ENCODE results near the gene STX8. TPM values are rescaled to one million over a fixed set of nuclear protein-coding genes. Genes with fewer than 3 reads are reported as not detected.

Gene STX8
- total RNA-seq, 1 donor from 2014 or later: 28.6 TPM

DNA sequence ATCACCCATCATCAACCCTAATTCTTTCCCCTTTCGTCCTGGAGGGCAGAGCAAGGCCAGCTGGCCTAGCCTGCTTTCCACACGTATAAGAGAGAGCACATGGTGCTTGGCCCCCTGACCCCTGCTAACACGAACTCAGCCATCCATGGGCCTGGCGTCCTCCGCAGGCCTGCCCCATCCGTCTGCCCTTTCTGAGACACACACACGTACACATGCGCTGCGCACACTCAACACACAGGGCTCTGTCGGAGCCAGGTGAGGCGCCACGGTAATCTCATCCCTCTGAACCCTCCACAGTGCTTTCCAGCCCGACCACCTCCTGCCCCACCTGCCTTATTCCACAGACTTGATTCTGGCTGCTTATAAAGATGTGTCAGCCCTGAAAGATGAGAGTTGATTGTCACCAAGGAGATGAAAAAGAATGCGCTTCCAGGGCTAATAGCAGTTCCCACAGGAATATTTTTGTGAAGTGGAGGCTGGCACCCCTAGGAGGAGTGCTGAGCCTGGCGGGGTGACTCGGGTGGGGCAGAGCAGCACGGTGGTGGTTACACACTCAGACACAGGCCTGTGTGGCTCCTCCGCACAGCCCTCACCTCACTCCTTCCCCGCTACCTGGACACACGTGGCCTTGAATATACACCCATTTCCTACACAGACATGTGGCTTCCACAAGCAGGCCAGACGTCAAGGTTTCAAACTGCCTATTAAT, 326.2 kb downstream of the STX8 start:
- DNase-seq (ENCODE audit: low spot score) (no peak), ATAC-seq (no peak)

- ATAC-seq: no peak
- no peak for DNase-seq (ENCODE audit: low spot score)
Observed at GRCh38 chr17:9247401-9247938, 328.1 kb downstream of the STX8 start.

DNA sequence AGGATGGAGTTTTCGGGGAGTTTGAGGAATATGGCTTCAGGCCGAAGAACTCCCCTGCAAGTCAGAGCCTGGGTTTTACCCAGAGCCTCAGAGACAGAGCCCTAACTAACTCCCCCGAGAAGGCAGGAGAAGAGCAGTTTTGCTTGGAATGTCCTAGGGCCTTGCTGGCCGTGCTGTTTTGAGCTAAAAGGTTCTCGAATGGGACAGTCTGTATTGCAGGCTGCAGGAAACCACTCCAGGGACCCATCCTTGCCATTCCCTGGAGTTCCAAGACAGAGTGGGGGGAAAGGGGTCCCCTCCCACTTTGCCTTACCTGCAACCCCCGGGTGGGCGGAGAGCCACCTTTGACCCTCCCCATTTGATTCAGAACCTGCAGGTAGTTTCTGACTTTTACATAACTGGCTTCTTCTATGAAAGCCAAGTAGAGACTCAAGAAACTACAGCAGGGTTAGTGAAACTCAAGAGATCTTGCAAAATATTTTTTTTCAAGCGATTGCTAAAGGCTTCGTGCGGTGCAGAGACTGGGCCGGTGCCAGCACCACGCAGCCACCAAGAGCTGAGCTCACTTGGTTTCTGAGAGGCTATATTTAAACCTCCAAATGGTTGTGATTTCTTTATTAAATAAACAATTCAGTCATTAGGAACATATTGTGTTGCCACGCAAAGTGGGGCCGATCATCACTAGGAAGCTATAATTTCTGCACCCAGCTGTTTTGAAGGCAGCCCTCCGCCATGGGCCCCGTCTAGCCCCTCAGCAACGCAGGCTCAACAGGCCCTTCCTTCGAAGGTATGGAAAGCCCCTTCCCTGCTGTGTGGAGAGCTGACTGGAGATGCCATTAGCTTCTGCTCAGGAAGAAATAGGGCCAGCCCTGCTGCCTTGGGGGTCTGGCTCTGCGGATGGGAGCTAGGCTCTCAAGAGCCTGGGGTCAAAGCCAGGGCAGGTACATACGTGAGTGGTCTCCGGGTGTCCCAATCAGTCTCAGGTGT, 331.3 kb downstream of the STX8 start:
- DNase-seq (ENCODE audit: low spot score): no peak
- ATAC-seq: no peak

- no peak for DNase-seq (ENCODE audit: low spot score)
- no peak for ATAC-seq
Observed at GRCh38 chr17:9242983-9243382, 332.6 kb downstream of the STX8 start.

DNA sequence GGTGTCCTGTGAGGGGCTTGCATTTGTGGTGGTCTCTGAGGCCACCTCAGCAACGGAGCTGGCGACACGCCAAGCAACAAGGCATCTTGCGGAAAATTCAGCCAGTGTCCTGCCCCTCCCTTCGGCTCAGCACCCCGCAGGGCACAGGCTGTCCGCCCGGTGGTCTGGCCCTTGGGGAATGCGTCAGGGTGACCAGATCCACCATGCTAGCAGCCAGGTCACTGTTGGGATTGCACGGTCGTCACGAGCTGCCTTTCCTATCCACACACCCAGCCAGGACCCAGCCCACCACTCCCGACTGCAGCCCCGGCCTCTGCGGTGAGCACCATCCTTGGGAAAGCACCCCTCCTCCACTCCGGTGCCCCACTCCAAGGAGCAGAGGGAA, 333.1 kb downstream of the STX8 start:
- ATAC-seq (no peak), DNase-seq (ENCODE audit: low spot score) (no peak)

GRCh38 chr17:9241774-9242496, 333.7 kb downstream of the STX8 start:
- no peak for DNase-seq (ENCODE audit: low spot score)

DNA sequence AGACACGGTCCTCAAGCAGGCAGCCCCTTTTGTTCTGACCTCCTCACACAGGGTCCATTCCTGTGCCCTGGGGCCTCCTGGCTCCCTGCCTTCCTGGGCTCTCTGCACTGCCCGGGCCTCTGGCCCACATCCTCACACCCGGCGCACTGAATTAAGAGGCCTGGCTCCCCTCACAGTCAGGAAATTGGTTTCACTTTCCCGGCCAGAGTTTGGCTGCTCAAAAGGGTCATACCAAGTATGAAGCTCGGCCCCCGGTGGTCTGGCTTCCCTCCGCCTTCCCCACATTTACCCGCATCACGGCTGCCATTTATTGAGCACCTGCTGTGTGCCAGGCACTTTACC, 334.3 kb downstream of the STX8 start:
- DNase-seq (ENCODE audit: low spot score): peak; percentile 67
- ATAC-seq: peak; percentile 66

More at GRCh38 chr17:9241774-9242496, 333.7 kb downstream of the STX8 start:
- no peak for ATAC-seq

GRCh38 chr17:9240659-9241370, 334.8 kb downstream of the STX8 start:
- ATAC-seq (peak; percentile 28), DNase-seq (ENCODE audit: low spot score) (peak; percentile 62)

GRCh38 chr17:9239793-9240658, 335.6 kb downstream of the STX8 start:
- ATAC-seq: peak; percentile 82
- DNase-seq (ENCODE audit: low spot score): peak; percentile 74

GRCh38 chr17:9239246-9239792, 336.3 kb downstream of the STX8 start:
- ATAC-seq (no peak), DNase-seq (ENCODE audit: low spot score) (no peak)

GRCh38 chr17:9238340-9239245, 337.0 kb downstream of the STX8 start:
- ATAC-seq (no peak), DNase-seq (ENCODE audit: low spot score) (no peak)

DNA sequence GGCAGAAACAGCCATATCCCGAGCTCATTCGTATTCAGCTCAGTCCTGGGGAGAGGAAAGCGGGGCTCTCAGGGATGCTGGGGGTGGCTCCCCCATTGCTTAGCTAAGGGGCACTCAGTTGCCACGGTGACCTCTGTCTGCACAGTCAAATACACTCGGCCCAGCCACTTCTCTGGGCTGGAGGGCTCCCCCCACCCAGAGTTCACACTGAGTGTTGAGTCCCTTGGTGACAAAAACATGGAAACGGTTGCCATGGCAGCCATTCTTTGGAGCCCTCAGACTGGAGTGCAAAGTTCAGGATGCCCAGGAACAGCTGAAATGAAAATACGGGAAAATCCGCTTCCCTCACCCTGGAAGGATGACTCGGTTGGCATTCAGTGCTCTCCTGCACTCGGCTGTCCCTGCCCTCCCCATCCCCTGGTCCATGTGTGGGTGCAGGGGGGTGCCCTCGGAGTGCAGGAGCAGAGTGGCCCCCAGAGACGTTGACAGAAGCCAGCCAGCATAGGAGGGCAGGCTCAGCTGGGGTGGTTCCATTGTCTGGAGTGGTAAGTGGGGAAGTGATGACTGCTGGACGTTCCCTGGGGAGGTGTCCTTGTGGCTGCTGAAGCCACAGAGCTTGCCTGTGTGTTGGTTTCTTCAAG, 337.8 kb downstream of the STX8 start:
- ATAC-seq: no peak
- no peak for DNase-seq (ENCODE audit: low spot score)

GRCh38 chr17:9237053-9237410, 338.6 kb downstream of the STX8 start:
- DNase-seq (ENCODE audit: low spot score) (no peak), ATAC-seq (no peak)

GRCh38 chr17:9236286-9237052, 339.2 kb downstream of the STX8 start:
- DNase-seq (ENCODE audit: low spot score) (no peak), ATAC-seq (no peak)

DNA sequence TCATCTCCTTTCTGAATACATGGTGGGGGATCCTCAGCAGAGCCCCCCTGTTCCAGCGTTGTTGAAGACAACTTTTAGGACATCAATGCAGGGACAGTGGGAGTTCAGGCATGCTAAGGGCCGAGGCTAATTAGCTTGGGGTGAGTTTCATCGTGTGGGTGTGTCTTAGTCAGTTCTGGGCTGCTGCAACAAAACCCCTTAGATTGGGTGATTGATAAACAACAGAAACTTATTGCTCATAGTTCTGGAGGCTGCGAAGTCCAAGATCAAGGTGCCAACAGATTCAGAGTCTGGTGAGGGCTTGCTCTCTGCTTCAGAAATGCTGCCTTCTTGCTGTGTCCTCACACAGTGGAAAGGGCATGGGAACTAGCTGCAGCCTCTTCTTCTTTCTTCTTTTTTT, 340.3 kb downstream of the STX8 start:
- ATAC-seq (no peak), DNase-seq (ENCODE audit: low spot score) (no peak)

GRCh38 chr17:9234389-9234945, 341.2 kb downstream of the STX8 start:
- no peak for ATAC-seq
- no peak for DNase-seq (ENCODE audit: low spot score)

DNA sequence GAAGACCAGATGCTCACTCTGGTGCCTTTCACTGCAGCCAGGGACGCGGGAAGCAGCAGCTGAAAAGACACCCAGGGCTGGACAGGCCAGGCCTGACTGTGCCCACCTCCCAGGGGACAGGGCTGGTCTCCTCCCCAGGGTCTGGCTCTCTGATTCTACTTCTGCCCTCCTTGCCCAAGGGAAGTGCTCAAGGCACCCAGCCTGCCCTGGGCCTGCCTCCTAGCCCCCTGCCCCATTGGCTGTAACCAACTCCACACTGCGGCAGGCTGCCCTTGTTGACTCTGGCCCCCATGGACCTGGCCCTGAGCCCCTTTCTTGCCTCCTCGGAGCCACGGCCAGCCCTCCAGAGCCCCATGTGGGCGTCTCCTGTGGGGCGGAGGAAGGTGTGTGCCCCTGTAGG, 341.9 kb downstream of the STX8 start:
- no peak for DNase-seq (ENCODE audit: low spot score)

More for the DNA sequence above, 341.9 kb downstream of the STX8 start:
- ATAC-seq: no peak

Data from left lobe of liver (tissue), 2 donors.